IPS-NIHi7 (cell line): ENCODE results near the gene AFF4.

Source experiments
- DNase-seq: peaks from one replicate; pipeline ENCODE4 v3.0.0; 2012; ENCODE audit warnings: mixed read lengths; ENCODE audit errors: extremely low spot score

AFF4 gene

DNA sequence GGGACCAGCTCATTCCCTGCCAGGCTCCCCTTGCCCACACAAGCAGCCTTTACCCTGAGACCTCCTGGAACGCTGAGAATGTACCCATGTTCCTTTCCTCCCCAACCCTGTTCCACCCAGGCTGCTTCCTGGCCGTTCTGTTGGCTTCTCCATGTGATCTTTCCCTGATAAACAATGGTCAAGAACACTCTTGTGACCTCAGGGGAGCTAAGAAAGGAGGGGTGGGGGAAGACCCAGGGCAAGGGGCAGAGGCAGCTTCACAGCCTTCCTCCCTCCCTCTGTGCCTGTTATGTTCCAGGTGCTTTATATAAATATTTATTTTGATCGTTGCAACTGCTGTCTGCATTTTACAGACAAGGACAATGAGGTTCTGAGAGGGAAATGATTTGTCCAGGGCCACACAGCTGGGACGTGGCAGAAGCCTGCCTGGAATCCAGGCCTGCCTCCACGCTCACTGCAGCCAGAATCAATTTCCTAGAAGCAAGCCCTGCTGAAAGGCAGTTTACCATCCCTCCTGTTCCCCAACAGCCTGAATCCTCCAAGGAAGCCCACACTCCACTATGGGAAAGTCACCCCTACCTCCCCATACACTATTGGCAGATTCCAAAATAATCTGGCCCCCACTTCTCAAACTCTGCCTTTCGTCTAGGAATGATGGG is 136.9 kb downstream of the AFF4 start:
- no peak for DNase-seq

- DNase-seq = peak; percentile 37
Measured at GRCh38 chr5:132825834-132826391, 137.5 kb downstream of the AFF4 start.
